ENCODE measurements around the gene HID1. TPM values are rescaled to one million over a fixed set of nuclear protein-coding genes. Genes with fewer than 3 reads are reported as not detected.

The HID1 gene
- total RNA-seq, 1 donor from 2014 or later = 5.5 TPM

- TF ChIP-seq CTCF (IDR thresholded peaks at IDR 0.05; ENCODE audit: insufficient read depth, low read length, severe bottlenecking) = no peak
- Histone ChIP-seq H3K27me3 (ENCODE audit: control insufficient read depth, insufficient read depth, low read length) (no peaks in the 10 kb centered on the region), H3K36me3 (ENCODE audit: control insufficient read depth, insufficient read depth, low read length) (no peaks in the 10 kb centered on the region), H3K4me3 (ENCODE audit: low read depth, low read length) (no peak overlapping the region)
- no peak for DNase-seq (ENCODE audit: low read depth)
- FAIRE-seq = no peak
Observed at GRCh38 chr17:74903671-74904070, 68.9 kb downstream of the HID1 start.

GRCh38 chr17:74903034-74903433, 69.5 kb downstream of the HID1 start:
- FAIRE-seq (no peak), DNase-seq (ENCODE audit: low read depth) (no peak)
- H3K4me3 ChIP-seq (ENCODE audit: low read depth, low read length) = no peak overlapping the region
- no peaks in the 10 kb centered on the region for H3K27me3 ChIP-seq (ENCODE audit: control insufficient read depth, insufficient read depth, low read length)
- H3K36me3 ChIP-seq (ENCODE audit: control insufficient read depth, insufficient read depth, low read length) = no peaks in the 10 kb centered on the region
- TF ChIP-seq CTCF (IDR thresholded peaks at IDR 0.05; ENCODE audit: insufficient read depth, low read length, severe bottlenecking) = no peak

- no peak overlapping the region for H3K4me3 ChIP-seq (ENCODE audit: low read depth, low read length)
- peaks cover under 1% of the 10 kb centered on the region for H3K27me3 ChIP-seq (ENCODE audit: control insufficient read depth, insufficient read depth, low read length)
- DNase-seq (ENCODE audit: low read depth) (no peak), FAIRE-seq (no peak)
- no peak for TF ChIP-seq CTCF (IDR thresholded peaks at IDR 0.05; ENCODE audit: insufficient read depth, low read length, severe bottlenecking)
- H3K36me3 ChIP-seq (ENCODE audit: control insufficient read depth, insufficient read depth, low read length) = no peaks in the 10 kb centered on the region
Observed at GRCh38 chr17:74901353-74902135, 71.0 kb downstream of the HID1 start.

Other genes starting within 250 kb of the HID1 start
- gene RAB37, start 235.5 kb downstream of the HID1 start, total RNA-seq = under 0.01 and 0.38 TPM in 2 replicates
- 35.3 and 55.8 TPM in 2 replicates for gene NHERF1, start 224.1 kb downstream of the HID1 start, total RNA-seq
- gene NAT9, start 196.4 kb downstream of the HID1 start, total RNA-seq = 35.8 and 64.5 TPM in 2 replicates
- under 0.01 and 0.13 TPM in 2 replicates for gene GRIN2C, start 112.9 kb downstream of the HID1 start, total RNA-seq
- 30.8 and 49.5 TPM in 2 replicates for gene FDXR, start 99.8 kb downstream of the HID1 start, total RNA-seq
- gene FADS6, start 79.1 kb downstream of the HID1 start, total RNA-seq = 0.26 TPM in 1 of 2 replicates, not detected in the other
- gene USH1G, start 49.5 kb downstream of the HID1 start, total RNA-seq = 1.1 and 3.3 TPM in 2 replicates
- under 0.01 TPM in 1 of 2 replicates, not detected in the other for gene OTOP2, start 48.5 kb downstream of the HID1 start, total RNA-seq
- gene OTOP3, start 36.9 kb downstream of the HID1 start, total RNA-seq = under 0.01 and 0.26 TPM in 2 replicates
- 4.7 and 6.1 TPM in 2 replicates for gene CDR2L, start 14.9 kb upstream of the HID1 start, total RNA-seq
- 23.8 and 41.6 TPM in 2 replicates for gene MRPL58, start 39.9 kb upstream of the HID1 start, total RNA-seq
- gene ATP5PD, start 74.2 kb upstream of the HID1 start, total RNA-seq = 239 and 277 TPM in 2 replicates
- gene KCTD2, start 74.5 kb upstream of the HID1 start, total RNA-seq = 5.0 and 7.8 TPM in 2 replicates
- gene SLC16A5, start 115.2 kb upstream of the HID1 start, total RNA-seq = 15.0 and 18.1 TPM in 2 replicates
- 1.8 and 3.2 TPM in 2 replicates for gene ARMC7, start 137.2 kb upstream of the HID1 start, total RNA-seq
- 47.0 and 57.1 TPM in 2 replicates for gene NT5C, start 159.0 kb upstream of the HID1 start, total RNA-seq
- gene JPT1, start 181.8 kb upstream of the HID1 start, total RNA-seq = 182 and 188 TPM in 2 replicates
- 60.0 and 87.1 TPM in 2 replicates for gene SUMO2, start 210.2 kb upstream of the HID1 start, total RNA-seq
- gene NUP85, start 232.9 kb upstream of the HID1 start, total RNA-seq = 21.4 and 22.4 TPM in 2 replicates